AG04449 (cell line): Measurements from ENCODE around the gene SLC25A6.

Experiments used
- CTCF ChIA-PET: fragments of 350-600 bp; formaldehyde crosslinking; extraction: SDS; loops from one replicate; lab custom pipeline; 2021; ENCODE audit warnings: antibody characterized with exemption; lab: Yijun Ruan, JAX
- POLR2A ChIA-PET: fragments of 400-600, 350-600 bp; formaldehyde crosslinking; extraction: SDS; loops from one replicate; lab custom pipeline; 2020; ENCODE audit warnings: antibody characterized with exemption, inconsistent platforms; lab: Yijun Ruan, JAX
- DNase-seq: peaks from one replicate; pipeline ENCODE4 v3.0.0-alpha.2; 2010; ENCODE audit warnings: low read depth, low spot score
- H3K4me3 ChIP-seq: 2 replicates; pipeline ENCODE4 v1.5.1; 2011; ENCODE audit warnings: low read depth, mild to moderate bottlenecking, control low read depth, low read length
- CTCF ChIP-seq: IDR thresholded peaks from one replicate; pipeline ENCODE4 v1.5.1; 2011; ENCODE audit warnings: mild to moderate bottlenecking, moderate library complexity, low read length, control low read depth, inconsistent platforms; ENCODE audit not compliant: insufficient read depth; ENCODE audit errors: missing control alignments

Gene SLC25A6

GRCh38 chrX:1403228-1403627, 11.3 kb upstream of the SLC25A6 start:
- TF ChIP-seq CTCF: no peak
- CTCF ChIA-PET: no interaction called here
- POLR2A ChIA-PET: no interaction called here
- no peak for DNase-seq
- H3K4me3 ChIP-seq: no peak overlapping the region

- TF ChIP-seq CTCF: no peak
- CTCF ChIA-PET: no interaction called here
- POLR2A ChIA-PET: no interaction called here
- no peak overlapping the region for H3K4me3 ChIP-seq
- DNase-seq: no peak
These were observed 9.9 kb upstream of the SLC25A6 start for GRCh38 chrX:1401611-1402430.

DNA sequence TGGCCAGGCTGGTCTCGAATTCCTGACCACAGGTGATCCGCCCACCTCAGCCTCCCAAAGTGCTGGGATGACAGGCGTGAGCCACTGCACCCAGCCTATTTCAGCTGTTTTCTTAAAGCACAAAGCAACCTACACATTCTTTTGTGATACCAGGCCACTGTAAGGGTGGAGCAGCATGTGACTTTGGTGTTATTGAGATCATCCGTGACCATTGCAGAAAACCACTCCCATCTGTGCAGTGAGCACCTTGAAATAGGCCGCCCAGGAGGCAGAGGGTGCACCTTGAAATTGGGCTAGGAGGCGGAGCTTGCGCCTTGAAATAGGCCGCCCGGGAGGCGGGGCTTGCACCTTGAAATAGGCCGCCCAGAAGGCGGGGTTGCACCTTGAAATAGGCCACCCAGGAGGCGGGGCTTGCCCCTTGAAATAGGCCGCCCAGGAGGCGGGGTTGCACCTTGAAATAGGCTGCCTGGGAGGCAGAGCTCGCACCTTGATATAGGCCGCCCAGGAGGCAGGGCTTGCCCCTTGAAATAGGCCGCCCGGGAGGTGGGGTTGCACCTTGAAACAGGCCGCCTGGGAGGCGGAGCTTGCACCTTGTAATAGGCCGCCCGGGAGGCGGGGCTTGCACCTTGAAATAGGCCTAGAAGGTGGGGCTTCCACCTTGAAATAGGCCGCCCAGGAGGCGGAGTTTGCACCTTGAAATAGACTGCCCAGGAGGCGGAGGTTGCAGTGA, 9.0 kb upstream of the SLC25A6 start:
- DNase-seq: no peak
- CTCF ChIA-PET: no interaction called here
- POLR2A ChIA-PET: no interaction called here
- H3K4me3 ChIP-seq: no peak overlapping the region
- TF ChIP-seq CTCF: no peak

GRCh38 chrX:1400049-1400448, 8.1 kb upstream of the SLC25A6 start:
- no peak overlapping the region for H3K4me3 ChIP-seq
- CTCF ChIA-PET: no interaction called here
- TF ChIP-seq CTCF: no peak
- DNase-seq: no peak
- POLR2A ChIA-PET: no interaction called here

DNA sequence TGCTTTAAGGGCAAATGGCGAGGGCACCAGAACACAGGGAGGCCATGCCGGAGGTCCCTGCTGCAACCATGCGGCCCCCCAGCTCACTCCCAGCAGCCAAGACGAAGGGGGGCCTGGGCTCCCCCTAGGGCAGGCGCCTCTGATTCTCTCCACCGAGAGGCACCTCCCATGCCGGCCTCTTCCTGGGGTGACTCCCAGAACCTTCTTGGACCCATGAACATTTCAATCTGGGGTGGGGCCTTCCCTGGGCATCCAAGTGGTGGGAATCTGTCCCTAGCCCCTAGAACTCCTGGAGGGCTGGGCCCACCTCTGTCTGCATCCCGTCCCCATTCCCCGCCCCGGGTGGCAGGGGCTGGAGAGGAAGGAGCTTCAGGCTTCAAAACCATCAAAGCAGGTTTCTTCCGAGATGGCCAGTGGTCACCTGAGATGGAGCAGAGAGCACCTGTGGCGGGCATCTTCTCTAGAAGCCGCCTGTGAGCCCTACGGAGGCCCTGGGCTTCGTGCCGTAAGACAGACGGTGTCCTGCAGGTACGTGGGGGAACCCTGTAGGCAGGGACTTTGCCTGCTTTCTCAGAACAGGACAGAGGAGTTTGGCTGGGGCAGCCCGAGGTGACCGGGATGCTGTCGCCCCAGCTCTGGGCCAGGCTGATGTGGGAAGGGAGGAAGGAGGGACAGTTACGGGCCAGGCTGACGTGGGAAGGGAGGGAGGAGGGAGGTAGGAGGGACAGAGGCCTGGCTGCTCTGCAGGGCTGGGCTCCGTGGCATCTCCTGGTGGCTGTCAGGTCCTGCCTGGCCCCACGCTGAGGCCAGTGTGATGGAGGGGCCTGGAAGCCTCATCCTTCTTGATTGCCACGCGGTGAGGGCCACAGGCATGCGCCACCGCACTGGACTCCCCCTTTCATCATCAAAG, 6.8 kb upstream of the SLC25A6 start:
- no peak overlapping the region for H3K4me3 ChIP-seq
- ChIA-PET POLR2A (no interaction called here), CTCF (no interaction called here)
- no peak for DNase-seq
- no peak for TF ChIP-seq CTCF
